BE2C (cell line): ENCODE measurements around the gene TTC39C.
A peak's percentile ranks its signal among the peaks of the same experiment; 100 is the strongest.

Experiments
- DNase-seq: peaks from one replicate; pipeline ENCODE4 v3.0.0-alpha.2; 2020
- H3K27me3 ChIP-seq: fragments of 250-450 bp; sonication (Bioruptor Pico); 2 replicates; pipeline ENCODE4 v1.5.1; 2020; ENCODE audit warnings: mild to moderate bottlenecking
- H3K36me3 ChIP-seq: fragments of 250-450 bp; sonication (Bioruptor Pico); 2 replicates; pipeline ENCODE4 v1.5.1; 2020; ENCODE audit warnings: mild to moderate bottlenecking
- H3K4me1 ChIP-seq: fragments of 250-450 bp; sonication (Bioruptor Pico); 2 replicates; pipeline ENCODE4 v1.5.1; 2020
- H3K4me3 ChIP-seq: 2 replicates; pipeline ENCODE4 v1.5.1; 2011; ENCODE audit warnings: low read depth, low read length
- H3K9me3 ChIP-seq: fragments of 250-450 bp; sonication (Bioruptor Pico); 2 replicates; pipeline ENCODE4 v1.5.1; 2020
- CTCF ChIP-seq: IDR thresholded peaks from 2 replicates; pipeline ENCODE4 v1.5.1; 2012; ENCODE audit warnings: mild to moderate bottlenecking, low read depth, low read length

TTC39C gene

DNA sequence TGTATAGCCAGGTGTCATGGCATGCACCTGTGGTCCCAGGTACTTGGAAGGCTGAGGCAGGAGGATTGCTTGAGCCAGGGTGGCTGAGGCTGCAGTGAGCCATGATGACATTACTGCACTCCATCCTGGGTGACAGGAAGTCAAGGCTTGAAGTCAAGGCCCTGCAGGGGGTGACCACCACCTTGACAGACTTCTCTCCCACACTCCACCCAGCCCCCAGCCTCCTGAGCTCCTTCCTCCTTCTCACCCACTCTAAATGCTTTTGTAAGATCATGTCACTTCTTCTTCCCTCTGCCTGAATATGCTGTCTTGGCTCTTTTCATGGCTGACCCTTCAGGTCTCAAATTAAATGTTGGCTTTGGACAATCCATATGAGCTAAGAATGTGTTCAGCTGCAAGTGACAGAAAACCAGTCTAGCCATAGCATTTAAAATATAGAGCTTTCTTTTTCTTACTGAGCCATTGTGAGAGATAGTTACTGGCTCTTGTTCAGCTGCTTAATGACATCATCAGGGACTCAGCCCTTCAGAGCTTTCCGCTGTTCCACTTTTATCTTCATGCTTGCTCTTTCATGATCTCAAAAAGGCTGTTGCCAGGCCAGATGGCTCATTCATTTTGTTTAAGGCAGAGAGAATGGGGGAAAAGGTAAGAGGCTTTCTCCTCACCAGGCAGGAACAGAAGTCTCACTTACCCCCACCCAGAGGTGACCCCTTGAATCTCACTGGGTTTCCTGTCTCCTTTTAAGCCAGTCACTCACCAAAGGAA is 36.7 kb upstream of the TTC39C start:
- no peaks in the 10 kb centered on the region for H3K4me1 ChIP-seq
- no peaks in the 10 kb centered on the region for H3K36me3 ChIP-seq
- no peak overlapping the region for H3K4me3 ChIP-seq
- no peaks in the 10 kb centered on the region for H3K27me3 ChIP-seq
- no peak for DNase-seq
- TF ChIP-seq CTCF: no peak
- no peaks in the 10 kb centered on the region for H3K9me3 ChIP-seq

GRCh38 chr18:23981369-23981980 is 33.1 kb upstream of the TTC39C start:
- TF ChIP-seq CTCF: no peak
- no peak for DNase-seq
- H3K4me3 ChIP-seq: no peak overlapping the region

DNA sequence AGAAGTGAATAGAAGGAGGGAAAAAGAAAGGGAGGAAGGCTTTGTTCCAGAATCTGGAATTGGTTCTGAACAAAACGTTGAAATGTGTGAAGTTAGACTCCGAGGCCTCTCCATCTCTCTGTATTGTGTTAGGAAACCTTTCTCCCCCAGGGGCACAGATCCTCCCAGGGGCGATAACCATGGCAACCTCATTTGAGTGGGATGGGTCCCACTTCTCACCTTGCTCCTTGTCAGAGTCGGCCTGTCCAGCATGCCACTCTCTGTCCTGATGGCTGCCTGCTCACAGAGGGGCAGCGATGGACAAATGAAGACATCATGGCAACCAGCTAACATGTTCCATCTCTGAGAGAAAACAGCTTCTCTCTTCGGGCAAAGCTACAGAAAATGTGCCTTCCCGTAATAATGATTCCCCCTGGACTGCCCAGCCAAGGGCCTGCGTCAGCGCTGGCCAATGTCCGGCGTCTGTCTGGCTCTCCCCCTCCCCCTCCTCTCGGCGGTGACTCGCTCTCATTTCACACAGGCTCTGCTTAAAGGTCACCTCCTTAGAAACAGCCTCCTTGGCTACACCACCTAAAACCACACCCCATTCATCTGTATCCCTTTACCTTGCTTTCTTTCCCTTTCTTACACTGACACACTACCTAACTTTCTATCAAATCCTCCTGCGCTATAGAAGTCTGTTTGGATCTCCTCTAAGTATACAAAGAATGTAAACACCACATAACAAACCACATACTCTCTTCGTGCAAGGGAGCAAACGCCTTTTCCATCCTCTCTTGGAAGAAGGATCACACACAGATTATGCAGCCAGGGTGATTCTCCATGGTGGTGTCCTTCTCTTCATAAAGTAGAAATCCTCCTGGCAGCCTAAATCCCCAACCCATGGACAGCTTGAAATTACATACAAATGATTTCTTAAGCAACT is 32.1 kb upstream of the TTC39C start:
- no peak for TF ChIP-seq CTCF
- peak; percentile 17 for DNase-seq
- Histone ChIP-seq H3K4me1 (no peaks in the 10 kb centered on the region), H3K9me3 (no peaks in the 10 kb centered on the region), H3K4me3 (peak overlapping the region; percentile 26), H3K27me3 (no peaks in the 10 kb centered on the region), H3K36me3 (no peaks in the 10 kb centered on the region)

More at GRCh38 chr18:23981369-23981980, 33.1 kb upstream of the TTC39C start:
- no peaks in the 10 kb centered on the region for H3K9me3 ChIP-seq
- no peaks in the 10 kb centered on the region for H3K36me3 ChIP-seq
- no peaks in the 10 kb centered on the region for H3K27me3 ChIP-seq
- H3K4me1 ChIP-seq: no peaks in the 10 kb centered on the region

GRCh38 chr18:23983112-23983511 is 31.4 kb upstream of the TTC39C start:
- H3K27me3 ChIP-seq: no peaks in the 10 kb centered on the region
- no peak for TF ChIP-seq CTCF
- no peak overlapping the region for H3K4me3 ChIP-seq
- no peak for DNase-seq
- H3K9me3 ChIP-seq: no peaks in the 10 kb centered on the region
- H3K36me3 ChIP-seq: no peaks in the 10 kb centered on the region
- H3K4me1 ChIP-seq: no peaks in the 10 kb centered on the region

DNA sequence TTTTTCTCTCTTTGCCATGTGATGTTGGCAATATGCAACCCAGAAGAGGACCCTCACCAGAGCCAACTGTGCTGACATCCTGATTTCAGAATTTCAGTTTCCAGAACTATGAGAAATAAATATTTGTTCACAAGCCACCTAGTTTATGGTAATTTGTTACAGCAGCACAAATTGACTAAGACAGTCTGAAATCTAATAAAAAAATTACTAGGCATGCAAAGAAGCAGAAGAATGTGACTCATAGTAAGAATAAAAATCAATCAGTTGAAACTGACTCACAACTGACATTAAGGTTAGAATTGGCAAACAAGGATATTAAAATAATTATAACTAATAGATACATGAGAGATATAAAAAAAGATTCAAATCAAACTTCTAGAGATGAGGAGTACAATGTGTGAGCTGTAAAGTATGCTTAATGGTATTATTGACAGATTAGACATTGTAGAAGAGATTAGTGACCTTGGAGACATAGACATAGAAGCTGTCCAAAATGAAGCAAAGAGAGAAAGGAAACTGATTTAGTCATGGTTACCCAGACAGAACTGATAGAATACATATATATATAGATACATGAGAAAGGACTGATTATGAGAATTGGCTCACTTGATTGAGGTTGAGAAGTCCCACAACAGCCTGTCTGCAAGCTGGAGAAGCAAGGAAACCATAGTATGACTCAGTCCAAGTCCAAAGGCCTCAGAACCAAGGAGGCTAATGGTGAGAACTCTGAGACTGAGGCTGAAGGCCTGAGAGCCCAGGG is 27.8 kb upstream of the TTC39C start:
- Histone ChIP-seq H3K9me3 (no peaks in the 10 kb centered on the region), H3K4me1 (no peaks in the 10 kb centered on the region), H3K27me3 (no peaks in the 10 kb centered on the region), H3K36me3 (no peaks in the 10 kb centered on the region), H3K4me3 (no peak overlapping the region)
- no peak for TF ChIP-seq CTCF
- no peak for DNase-seq
